ENCODE data around the gene PCDH15.

DNA sequence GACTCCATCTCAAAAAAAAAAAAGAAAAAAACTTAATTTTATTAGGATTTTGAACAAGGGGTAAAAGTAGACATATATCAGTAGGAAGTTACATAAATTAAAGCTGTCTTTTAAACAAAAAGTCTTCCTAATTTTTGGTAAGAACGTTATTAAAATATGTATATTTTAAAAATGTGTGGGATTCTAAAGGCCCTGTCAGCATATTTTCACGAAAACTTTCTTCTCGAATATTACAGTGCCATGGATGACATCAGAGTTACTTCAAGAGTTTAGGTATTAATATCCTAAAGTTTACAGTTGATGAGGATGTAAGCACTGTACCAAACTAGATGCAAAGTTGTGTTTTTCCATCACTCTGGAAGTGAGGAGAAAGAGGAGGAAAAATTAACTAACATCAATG lies 820.8 kb downstream of the PCDH15 start:
- TF ChIP-seq, protein P1, sequence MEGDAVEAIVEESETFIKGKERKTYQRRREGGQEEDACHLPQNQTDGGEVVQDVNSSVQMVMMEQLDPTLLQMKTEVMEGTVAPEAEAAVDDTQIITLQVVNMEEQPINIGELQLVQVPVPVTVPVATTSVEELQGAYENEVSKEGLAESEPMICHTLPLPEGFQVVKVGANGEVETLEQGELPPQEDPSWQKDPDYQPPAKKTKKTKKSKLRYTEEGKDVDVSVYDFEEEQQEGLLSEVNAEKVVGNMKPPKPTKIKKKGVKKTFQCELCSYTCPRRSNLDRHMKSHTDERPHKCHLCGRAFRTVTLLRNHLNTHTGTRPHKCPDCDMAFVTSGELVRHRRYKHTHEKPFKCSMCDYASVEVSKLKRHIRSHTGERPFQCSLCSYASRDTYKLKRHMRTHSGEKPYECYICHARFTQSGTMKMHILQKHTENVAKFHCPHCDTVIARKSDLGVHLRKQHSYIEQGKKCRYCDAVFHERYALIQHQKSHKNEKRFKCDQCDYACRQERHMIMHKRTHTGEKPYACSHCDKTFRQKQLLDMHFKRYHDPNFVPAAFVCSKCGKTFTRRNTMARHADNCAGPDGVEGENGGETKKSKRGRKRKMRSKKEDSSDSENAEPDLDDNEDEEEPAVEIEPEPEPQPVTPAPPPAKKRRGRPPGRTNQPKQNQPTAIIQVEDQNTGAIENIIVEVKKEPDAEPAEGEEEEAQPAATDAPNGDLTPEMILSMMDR (CRISPR knock-in tag; IDR thresholded peaks at IDR 0.05) = no peak
- TF ChIP-seq, protein P2, sequence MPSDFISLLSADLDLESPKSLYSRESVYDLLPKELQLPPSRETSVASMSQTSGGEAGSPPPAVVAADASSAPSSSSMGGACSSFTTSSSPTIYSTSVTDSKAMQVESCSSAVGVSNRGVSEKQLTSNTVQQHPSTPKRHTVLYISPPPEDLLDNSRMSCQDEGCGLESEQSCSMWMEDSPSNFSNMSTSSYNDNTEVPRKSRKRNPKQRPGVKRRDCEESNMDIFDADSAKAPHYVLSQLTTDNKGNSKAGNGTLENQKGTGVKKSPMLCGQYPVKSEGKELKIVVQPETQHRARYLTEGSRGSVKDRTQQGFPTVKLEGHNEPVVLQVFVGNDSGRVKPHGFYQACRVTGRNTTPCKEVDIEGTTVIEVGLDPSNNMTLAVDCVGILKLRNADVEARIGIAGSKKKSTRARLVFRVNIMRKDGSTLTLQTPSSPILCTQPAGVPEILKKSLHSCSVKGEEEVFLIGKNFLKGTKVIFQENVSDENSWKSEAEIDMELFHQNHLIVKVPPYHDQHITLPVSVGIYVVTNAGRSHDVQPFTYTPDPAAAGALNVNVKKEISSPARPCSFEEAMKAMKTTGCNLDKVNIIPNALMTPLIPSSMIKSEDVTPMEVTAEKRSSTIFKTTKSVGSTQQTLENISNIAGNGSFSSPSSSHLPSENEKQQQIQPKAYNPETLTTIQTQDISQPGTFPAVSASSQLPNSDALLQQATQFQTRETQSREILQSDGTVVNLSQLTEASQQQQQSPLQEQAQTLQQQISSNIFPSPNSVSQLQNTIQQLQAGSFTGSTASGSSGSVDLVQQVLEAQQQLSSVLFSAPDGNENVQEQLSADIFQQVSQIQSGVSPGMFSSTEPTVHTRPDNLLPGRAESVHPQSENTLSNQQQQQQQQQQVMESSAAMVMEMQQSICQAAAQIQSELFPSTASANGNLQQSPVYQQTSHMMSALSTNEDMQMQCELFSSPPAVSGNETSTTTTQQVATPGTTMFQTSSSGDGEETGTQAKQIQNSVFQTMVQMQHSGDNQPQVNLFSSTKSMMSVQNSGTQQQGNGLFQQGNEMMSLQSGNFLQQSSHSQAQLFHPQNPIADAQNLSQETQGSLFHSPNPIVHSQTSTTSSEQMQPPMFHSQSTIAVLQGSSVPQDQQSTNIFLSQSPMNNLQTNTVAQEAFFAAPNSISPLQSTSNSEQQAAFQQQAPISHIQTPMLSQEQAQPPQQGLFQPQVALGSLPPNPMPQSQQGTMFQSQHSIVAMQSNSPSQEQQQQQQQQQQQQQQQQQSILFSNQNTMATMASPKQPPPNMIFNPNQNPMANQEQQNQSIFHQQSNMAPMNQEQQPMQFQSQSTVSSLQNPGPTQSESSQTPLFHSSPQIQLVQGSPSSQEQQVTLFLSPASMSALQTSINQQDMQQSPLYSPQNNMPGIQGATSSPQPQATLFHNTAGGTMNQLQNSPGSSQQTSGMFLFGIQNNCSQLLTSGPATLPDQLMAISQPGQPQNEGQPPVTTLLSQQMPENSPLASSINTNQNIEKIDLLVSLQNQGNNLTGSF (CRISPR knock-in tag; IDR thresholded peaks at IDR 0.05) = no peak

Measured in HepG2 (cell line).